BLaER1 (cell line): Measurements from ENCODE around the gene OXSR1.

ENCODE experiments used
- H3K27ac ChIP-seq: shearing (Covaris generic); formaldehyde crosslinking; 2 replicates; pipeline ENCODE4 v1.8.1; 2022
- H3K27me3 ChIP-seq: shearing (Covaris generic); formaldehyde crosslinking; 2 replicates; pipeline ENCODE4 v1.8.1; 2022
- H3K36me3 ChIP-seq: shearing (Covaris generic); formaldehyde crosslinking; 2 replicates; pipeline ENCODE4 v1.8.1; 2022
- H3K4me1 ChIP-seq: shearing (Covaris generic); formaldehyde crosslinking; 2 replicates; pipeline ENCODE4 v1.8.1; 2022
- H3K4me2 ChIP-seq: shearing (Covaris generic); formaldehyde crosslinking; 2 replicates; pipeline ENCODE4 v1.8.1; 2022
- H3K4me3 ChIP-seq: shearing (Covaris generic); formaldehyde crosslinking; 2 replicates; pipeline ENCODE4 v1.8.1; 2022
- H3K9ac ChIP-seq: shearing (Covaris generic); formaldehyde crosslinking; 2 replicates; pipeline ENCODE4 v1.8.1; 2022
- H3K9me3 ChIP-seq: shearing (Covaris generic); formaldehyde crosslinking; 2 replicates; pipeline ENCODE4 v1.8.1; 2022
- H4K20me1 ChIP-seq: shearing (Covaris generic); formaldehyde crosslinking; 2 replicates; pipeline ENCODE4 v1.8.1; 2022
- Cebpa-rat ChIP-seq: shearing (Covaris generic); IDR thresholded peaks from 2 replicates; pipeline ENCODE4 v1.8.1; 2022

OXSR1 gene

DNA sequence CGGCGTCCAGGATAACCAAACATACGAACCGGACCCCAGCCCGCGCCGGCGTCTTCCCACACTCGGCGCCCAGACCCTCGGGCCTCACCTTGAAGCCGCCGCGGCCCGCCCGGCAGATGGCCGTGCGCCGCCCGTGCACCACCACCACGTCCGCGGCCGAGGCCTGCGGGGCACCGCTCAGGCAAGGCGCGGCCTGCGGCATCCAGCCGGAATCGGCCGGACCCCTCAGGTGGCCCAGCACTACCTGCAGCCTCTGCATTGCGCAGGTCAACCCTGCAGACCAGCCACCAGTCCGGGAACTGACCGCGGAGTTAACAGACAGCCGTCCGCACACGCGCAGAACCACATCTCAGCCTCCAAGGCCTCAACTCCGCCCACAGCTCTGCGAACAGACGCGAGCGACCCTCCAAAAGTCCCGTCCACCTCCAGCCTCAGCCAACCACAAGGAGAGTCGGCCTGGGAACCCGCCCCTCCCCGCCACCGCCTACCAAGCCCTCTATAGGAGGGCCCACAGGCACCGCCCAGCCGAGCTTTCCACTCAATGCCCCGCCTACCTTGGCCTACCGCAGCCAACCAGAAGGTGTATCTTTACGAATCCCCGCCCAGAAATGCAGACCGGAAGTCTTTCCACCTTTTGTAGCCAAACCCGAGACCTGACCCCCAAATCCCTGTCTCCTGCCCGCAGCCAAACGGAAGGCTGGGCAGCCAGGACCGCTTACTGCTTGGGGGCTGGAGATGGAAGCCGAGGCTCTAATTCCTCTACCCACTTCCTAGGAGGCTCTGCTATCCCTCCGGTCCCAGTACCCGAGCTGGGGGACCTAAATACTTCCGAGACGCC is 28.3 kb upstream of the OXSR1 start, which contains the start of gene ACAA1:
Gene ACAA1, minus strand, starts transcription at position 351 of the 838 bp plus-strand sequence. Its CDS starts 92 bp downstream, at position 259.
- Histone ChIP-seq H3K27me3 (no peaks in the 10 kb centered on the region), H3K4me2 (peak within 1 kb of the TSS; percentile 97), H3K4me3 (peak within 1 kb of the TSS; percentile 95), H3K9me3 (no peaks in the 10 kb centered on the region), H3K36me3 (peaks cover 50% of the 10 kb centered on the region), H3K9ac (peak within 1 kb of the TSS; percentile 97), H4K20me1 (peaks cover 75% of the 10 kb centered on the region), H3K4me1 (peaks cover 61% of the 10 kb centered on the region), H3K27ac (peak within 1 kb of the TSS; percentile 94)
- no peak for TF ChIP-seq Cebpa-rat

DNA sequence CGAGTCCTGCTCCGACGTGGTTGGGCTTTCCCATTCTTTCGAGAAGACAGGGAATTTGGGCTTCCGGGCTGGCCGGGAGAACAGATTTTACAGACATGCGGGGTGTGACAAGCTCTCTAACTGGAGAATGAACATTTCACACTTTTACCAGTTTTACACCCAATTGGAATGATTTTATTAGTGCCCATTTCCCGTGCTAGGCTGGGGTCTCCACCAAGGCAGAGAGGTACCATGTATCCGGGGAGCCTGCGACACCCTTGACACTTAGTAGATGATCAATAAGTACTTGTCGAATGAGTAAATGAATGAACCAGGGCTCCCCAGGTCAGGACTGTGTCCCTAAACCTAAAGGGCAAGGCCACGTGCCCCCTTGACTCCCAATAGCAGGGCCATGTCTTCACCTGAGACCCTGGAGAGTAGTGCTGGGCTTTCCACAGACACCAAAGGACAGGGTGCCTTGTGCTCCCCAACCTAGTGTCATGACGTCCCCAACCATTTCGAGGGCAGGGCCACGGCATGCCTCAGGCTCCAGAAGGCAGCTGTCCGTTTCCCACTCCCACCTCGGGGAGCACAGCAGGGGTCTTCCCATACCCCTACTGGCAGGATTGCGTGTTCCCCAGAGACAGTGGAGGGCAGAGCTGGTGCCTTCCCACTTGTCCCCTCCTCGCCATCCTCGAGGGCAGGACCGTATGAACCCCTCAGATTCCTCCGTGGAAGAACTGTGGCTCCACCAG is 27.6 kb upstream of the OXSR1 start:
- Histone ChIP-seq H3K4me3 (peak overlapping the region; percentile 95), H3K36me3 (peaks cover 49% of the 10 kb centered on the region), H3K4me1 (peaks cover 65% of the 10 kb centered on the region), H3K9me3 (no peaks in the 10 kb centered on the region), H4K20me1 (peaks cover 73% of the 10 kb centered on the region), H3K9ac (peak overlapping the region; percentile 97), H3K27me3 (no peaks in the 10 kb centered on the region), H3K4me2 (peak overlapping the region; percentile 92), H3K27ac (peak overlapping the region; percentile 94)
- TF ChIP-seq Cebpa-rat, result no peak

DNA sequence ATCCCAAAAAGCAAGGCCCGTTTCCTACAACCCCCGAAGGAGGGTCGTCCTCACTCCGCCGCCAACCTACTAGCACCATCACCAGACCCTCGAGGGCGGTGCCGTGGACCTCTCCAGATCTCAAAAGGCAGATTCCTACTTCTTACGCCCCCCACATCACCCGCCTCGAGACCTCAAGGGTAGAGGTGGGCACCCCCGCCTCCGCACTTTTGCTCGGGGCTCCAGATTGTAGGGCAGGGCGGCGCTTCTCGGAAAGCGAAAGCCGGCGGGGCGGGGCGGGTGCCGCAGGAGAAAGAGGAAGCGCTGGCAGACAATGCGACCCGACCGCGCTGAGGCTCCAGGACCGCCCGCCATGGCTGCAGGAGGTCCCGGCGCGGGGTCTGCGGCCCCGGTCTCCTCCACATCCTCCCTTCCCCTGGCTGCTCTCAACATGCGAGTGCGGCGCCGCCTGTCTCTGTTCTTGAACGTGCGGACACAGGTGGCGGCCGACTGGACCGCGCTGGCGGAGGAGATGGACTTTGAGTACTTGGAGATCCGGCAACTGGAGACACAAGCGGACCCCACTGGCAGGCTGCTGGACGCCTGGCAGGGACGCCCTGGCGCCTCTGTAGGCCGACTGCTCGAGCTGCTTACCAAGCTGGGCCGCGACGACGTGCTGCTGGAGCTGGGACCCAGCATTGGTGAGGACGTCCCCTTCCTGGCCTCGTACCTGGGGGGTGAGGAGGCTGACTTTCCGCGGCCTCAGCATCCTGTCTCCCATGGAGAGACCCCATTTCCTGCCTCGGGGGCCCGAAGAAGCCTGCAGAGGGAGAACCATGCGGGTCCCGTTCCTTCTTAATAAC is 26.8 kb upstream of the OXSR1 start, which contains the start of gene MYD88:
Gene MYD88, plus strand, starts transcription at position 313 of the 842 bp plus-strand sequence. Its CDS starts 40 bp downstream, at position 353.
- Histone ChIP-seq H3K4me2 (peak within 1 kb of the TSS; percentile 92), H3K27me3 (no peaks in the 10 kb centered on the region), H4K20me1 (peaks cover 66% of the 10 kb centered on the region), H3K27ac (peak within 1 kb of the TSS; percentile 94), H3K9me3 (no peaks in the 10 kb centered on the region), H3K4me1 (peaks cover 68% of the 10 kb centered on the region), H3K36me3 (peaks cover 42% of the 10 kb centered on the region), H3K4me3 (peak within 1 kb of the TSS; percentile 95), H3K9ac (peak within 1 kb of the TSS; percentile 97)
- TF ChIP-seq Cebpa-rat, result no peak

DNA sequence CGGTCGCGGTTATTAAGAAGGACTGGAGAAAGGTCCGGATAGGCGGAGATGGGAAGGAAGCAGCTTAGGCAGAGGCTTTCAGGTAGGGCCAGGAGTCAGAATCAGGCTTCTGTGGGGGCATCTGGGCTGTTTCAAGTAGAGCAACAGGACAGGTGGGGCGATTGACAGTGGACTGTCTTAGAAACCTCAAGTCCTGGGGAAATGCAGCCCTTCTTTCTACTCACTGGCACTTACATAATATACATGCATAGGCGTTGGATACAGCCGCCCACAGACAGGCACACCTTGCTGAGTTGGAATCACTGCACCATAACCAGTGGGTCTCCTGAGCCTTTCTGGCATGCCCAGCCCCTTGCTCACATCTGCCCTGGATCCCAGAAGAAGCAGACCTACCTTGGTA is 26.1 kb upstream of the OXSR1 start:
- Histone ChIP-seq H3K27me3 (no peaks in the 10 kb centered on the region), H3K9ac (peak overlapping the region; percentile 97), H4K20me1 (peaks cover 59% of the 10 kb centered on the region), H3K4me2 (peak overlapping the region; percentile 92), H3K4me3 (peak overlapping the region; percentile 95), H3K36me3 (peaks cover 35% of the 10 kb centered on the region), H3K9me3 (no peaks in the 10 kb centered on the region), H3K4me1 (peaks cover 75% of the 10 kb centered on the region), H3K27ac (peak overlapping the region; percentile 94)
- TF ChIP-seq Cebpa-rat, result no peak

DNA sequence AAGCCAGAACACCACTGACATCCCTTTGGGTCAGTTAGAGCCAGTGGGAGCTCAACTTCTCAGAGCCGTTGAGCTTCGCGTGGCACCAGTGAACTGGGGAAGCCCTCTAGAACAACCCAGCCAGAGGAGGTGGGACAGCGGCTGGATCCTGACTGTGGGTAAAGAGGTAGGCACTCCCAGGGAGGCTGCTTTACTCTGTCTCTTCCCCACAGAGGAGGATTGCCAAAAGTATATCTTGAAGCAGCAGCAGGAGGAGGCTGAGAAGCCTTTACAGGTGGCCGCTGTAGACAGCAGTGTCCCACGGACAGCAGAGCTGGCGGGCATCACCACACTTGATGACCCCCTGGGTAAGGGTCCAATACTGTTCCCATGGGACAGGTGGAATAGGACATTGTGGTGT is 25.7 kb upstream of the OXSR1 start:
- H4K20me1 ChIP-seq, result peaks cover 55% of the 10 kb centered on the region
- H3K9me3 ChIP-seq, result no peaks in the 10 kb centered on the region
- H3K9ac ChIP-seq, result peak overlapping the region; percentile 97
- peak overlapping the region; percentile 94 for H3K27ac ChIP-seq
- peak overlapping the region; percentile 95 for H3K4me3 ChIP-seq
- H3K4me2 ChIP-seq, result peak overlapping the region; percentile 92
- H3K4me1 ChIP-seq, result peaks cover 76% of the 10 kb centered on the region
- H3K36me3 ChIP-seq, result peaks cover 31% of the 10 kb centered on the region
- no peak for TF ChIP-seq Cebpa-rat
- H3K27me3 ChIP-seq, result no peaks in the 10 kb centered on the region

DNA sequence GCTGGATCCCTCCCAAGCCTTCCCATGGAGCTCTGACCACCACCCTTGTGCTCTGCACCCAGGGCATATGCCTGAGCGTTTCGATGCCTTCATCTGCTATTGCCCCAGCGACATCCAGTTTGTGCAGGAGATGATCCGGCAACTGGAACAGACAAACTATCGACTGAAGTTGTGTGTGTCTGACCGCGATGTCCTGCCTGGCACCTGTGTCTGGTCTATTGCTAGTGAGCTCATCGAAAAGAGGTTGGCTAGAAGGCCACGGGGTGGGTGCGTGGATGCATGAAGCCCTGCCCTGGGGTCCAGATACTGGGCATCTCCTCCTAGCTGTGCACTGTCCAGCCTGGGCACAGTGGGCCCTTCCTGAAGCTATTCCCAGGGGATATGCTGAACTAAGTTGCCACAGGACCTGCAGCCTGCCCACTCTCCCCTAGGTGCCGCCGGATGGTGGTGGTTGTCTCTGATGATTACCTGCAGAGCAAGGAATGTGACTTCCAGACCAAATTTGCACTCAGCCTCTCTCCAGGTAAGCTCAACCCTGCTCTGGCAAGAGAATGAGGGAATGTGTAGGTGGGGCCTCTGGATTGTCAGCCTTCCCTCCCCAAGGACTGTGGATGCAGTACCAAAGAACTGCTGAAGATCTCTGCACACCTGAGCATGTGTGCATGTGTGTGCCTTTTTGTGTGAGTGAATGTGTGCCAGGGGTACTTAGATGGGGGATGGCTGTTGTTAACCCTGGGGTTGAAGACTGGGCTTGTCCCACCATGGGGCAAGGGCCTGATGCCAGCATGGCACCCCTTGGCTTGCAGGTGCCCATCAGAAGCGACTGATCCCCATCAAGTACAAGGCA is 24.8 kb upstream of the OXSR1 start:
- peaks cover 67% of the 10 kb centered on the region for H3K4me1 ChIP-seq
- no peak for TF ChIP-seq Cebpa-rat
- H3K36me3 ChIP-seq, result peaks cover 25% of the 10 kb centered on the region
- no peak overlapping the region for H3K27ac ChIP-seq
- peak overlapping the region; percentile 92 for H3K4me2 ChIP-seq
- H3K27me3 ChIP-seq, result no peaks in the 10 kb centered on the region
- peak overlapping the region; percentile 95 for H3K4me3 ChIP-seq
- H4K20me1 ChIP-seq, result peaks cover 46% of the 10 kb centered on the region
- H3K9ac ChIP-seq, result peak overlapping the region; percentile 97
- H3K9me3 ChIP-seq, result peaks cover 7% of the 10 kb centered on the region

DNA sequence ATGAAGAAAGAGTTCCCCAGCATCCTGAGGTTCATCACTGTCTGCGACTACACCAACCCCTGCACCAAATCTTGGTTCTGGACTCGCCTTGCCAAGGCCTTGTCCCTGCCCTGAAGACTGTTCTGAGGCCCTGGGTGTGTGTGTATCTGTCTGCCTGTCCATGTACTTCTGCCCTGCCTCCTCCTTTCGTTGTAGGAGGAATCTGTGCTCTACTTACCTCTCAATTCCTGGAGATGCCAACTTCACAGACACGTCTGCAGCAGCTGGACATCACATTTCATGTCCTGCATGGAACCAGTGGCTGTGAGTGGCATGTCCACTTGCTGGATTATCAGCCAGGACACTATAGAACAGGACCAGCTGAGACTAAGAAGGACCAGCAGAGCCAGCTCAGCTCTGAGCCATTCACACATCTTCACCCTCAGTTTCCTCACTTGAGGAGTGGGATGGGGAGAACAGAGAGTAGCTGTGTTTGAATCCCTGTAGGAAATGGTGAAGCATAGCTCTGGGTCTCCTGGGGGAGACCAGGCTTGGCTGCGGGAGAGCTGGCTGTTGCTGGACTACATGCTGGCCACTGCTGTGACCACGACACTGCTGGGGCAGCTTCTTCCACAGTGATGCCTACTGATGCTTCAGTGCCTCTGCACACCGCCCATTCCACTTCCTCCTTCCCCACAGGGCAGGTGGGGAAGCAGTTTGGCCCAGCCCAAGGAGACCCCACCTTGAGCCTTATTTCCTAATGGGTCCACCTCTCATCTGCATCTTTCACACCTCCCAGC is 24.0 kb upstream of the OXSR1 start:
- Histone ChIP-seq H4K20me1 (peaks cover 38% of the 10 kb centered on the region), H3K4me3 (no peak overlapping the region), H3K4me1 (peaks cover 63% of the 10 kb centered on the region), H3K9me3 (peaks cover 15% of the 10 kb centered on the region), H3K4me2 (peak overlapping the region; percentile 92; the same call in 1 of the 2 replicates), H3K36me3 (peaks cover 25% of the 10 kb centered on the region), H3K27ac (no peak overlapping the region), H3K27me3 (no peaks in the 10 kb centered on the region), H3K9ac (no peak overlapping the region)
- TF ChIP-seq Cebpa-rat, result no peak

DNA sequence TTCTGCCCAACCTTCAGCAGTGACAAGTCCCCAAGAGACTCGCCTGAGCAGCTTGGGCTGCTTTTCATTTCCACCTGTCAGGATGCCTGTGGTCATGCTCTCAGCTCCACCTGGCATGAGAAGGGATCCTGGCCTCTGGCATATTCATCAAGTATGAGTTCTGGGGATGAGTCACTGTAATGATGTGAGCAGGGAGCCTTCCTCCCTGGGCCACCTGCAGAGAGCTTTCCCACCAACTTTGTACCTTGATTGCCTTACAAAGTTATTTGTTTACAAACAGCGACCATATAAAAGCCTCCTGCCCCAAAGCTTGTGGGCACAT is 23.4 kb upstream of the OXSR1 start:
- H3K9ac ChIP-seq, result no peak overlapping the region
- TF ChIP-seq Cebpa-rat, result no peak
- H3K27me3 ChIP-seq, result no peaks in the 10 kb centered on the region
- H3K27ac ChIP-seq, result no peak overlapping the region
- peaks cover 63% of the 10 kb centered on the region for H3K4me1 ChIP-seq
- H3K9me3 ChIP-seq, result peaks cover 20% of the 10 kb centered on the region
- H4K20me1 ChIP-seq, result peaks cover 33% of the 10 kb centered on the region
- H3K36me3 ChIP-seq, result peaks cover 25% of the 10 kb centered on the region
- no peak overlapping the region for H3K4me3 ChIP-seq
- H3K4me2 ChIP-seq, result 0 out of 2 replicates have a peak overlapping the region, but pooled peaks have one; percentile 11
